ENCODE data around the gene RBP3. TPM values are rescaled to one million over a fixed set of nuclear protein-coding genes. Genes with fewer than 3 reads are reported as not detected.

RBP3 gene
- total and polyA plus RNA-seq, 12 donors, result 0.11 TPM; not detected in 11

DNA sequence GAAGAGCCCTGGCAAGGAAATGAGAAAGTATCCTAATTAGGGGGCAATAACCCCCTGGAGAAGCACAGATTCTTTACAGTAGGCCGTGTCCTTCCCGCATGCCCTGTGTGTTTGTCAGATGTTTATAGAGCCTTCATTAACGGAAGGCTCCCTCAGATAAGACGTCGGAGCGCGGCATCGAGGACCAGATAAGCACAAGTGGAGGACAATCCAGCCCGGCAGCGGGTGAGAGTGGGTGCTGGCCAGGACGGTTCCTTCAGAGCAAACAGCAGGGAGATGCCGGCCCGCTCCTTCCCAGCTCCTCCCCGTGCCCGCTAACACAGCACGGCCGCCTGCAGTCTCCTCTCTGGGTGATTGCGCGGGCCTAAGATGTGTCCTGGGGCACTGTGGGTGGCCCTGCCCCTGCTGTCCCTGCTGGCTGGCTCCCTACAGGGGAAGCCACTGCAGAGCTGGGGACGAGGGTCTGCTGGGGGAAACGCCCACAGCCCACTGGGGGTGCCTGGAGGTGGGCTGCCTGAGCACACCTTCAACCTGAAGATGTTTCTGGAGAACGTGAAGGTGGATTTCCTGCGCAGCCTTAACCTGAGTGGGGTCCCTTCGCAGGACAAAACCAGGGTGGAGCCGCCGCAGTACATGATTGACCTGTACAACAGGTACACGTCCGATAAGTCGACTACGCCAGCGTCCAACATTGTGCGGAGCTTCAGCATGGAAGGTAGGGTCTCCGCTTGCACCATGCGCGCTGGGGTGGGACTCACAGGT lies 25.7 kb upstream of the RBP3 start, which contains the start of gene GDF2:
GDF2 (plus strand) TSS at position 155 of the 762 bp plus-strand sequence; CDS start at position 370, 215 bp downstream.
- Histone ChIP-seq H3K4me1 (replicated peaks in 1 of 2) (peaks cover 0 to 14% of the 10 kb centered on the region in 2 donors), H3K27me3 (no peaks in the 10 kb centered on the region), H3K9me3 (replicated peaks in 1 of 3) (no peaks in the 10 kb centered on the region), H3K36me3 (replicated peaks in 1 of 2) (no peaks in the 10 kb centered on the region), H3K4me3 (no peak within 1 kb of the TSS), H3K27ac (no peak within 1 kb of the TSS)
- no peak for TF ChIP-seq POLR2A (IDR thresholded peaks at IDR 0.05)
- TF ChIP-seq, protein P1, sequence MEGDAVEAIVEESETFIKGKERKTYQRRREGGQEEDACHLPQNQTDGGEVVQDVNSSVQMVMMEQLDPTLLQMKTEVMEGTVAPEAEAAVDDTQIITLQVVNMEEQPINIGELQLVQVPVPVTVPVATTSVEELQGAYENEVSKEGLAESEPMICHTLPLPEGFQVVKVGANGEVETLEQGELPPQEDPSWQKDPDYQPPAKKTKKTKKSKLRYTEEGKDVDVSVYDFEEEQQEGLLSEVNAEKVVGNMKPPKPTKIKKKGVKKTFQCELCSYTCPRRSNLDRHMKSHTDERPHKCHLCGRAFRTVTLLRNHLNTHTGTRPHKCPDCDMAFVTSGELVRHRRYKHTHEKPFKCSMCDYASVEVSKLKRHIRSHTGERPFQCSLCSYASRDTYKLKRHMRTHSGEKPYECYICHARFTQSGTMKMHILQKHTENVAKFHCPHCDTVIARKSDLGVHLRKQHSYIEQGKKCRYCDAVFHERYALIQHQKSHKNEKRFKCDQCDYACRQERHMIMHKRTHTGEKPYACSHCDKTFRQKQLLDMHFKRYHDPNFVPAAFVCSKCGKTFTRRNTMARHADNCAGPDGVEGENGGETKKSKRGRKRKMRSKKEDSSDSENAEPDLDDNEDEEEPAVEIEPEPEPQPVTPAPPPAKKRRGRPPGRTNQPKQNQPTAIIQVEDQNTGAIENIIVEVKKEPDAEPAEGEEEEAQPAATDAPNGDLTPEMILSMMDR (IDR thresholded peaks at IDR 0.05), result no peak
- WGBS, 4 donors, result 88 to 92% (median 90%) methylated on average over 16 to 35 of the region's 35 CpGs
- intact Hi-C loops (cut with DNase I), result no loop called here
- no peak for DNase-seq

DNA sequence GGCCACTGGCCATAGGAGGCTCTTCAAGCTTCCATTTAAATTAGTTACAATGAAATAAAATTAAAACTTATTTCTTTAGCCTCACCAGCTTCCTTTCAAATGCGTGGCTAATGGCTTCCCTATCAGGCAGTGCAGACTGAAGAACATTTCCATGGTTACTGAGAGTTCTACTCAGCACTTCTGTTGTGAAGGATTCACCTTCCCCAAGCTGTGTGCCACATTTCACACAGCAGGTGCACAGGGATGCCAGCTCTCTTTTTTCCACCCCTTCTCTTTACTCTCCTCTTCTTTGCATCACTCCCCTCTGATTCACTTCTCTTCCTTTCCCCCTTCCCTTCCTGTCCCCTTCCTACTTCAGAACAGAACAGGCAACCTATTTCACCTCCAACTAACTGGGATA lies 25.1 kb upstream of the RBP3 start:
- Histone ChIP-seq H3K36me3 (replicated peaks in 1 of 2) (no peaks in the 10 kb centered on the region), H3K27me3 (no peaks in the 10 kb centered on the region), H3K4me1 (replicated peaks in 1 of 2) (peaks cover 0 to 14% of the 10 kb centered on the region in 2 donors), H3K9me3 (replicated peaks in 1 of 3) (no peaks in the 10 kb centered on the region), H3K27ac (no peak overlapping the region), H3K4me3 (no peak overlapping the region)
- intact Hi-C loops (cut with DNase I), result no loop called here
- DNase-seq, result no peak
- 60 to 88% (median 69%) methylated on average over 1 of the region's 1 CpG for WGBS, 4 donors
- no peak for TF ChIP-seq POLR2A (IDR thresholded peaks at IDR 0.05)
- TF ChIP-seq, protein P1 (IDR thresholded peaks at IDR 0.05), result no peak

- H3K27ac ChIP-seq, result no peak overlapping the region
- TF ChIP-seq POLR2A (IDR thresholded peaks at IDR 0.05), result no peak
- TF ChIP-seq, protein P1 (IDR thresholded peaks at IDR 0.05), result no peak
- no peak for DNase-seq
- 33 to 47% (median 43%) methylated on average over 4 to 5 of the region's 5 CpGs for WGBS, 4 donors
- H3K27me3 ChIP-seq, result no peaks in the 10 kb centered on the region
- peaks cover 0 to 14% of the 10 kb centered on the region in 2 donors for H3K4me1 ChIP-seq (replicated peaks in 1 of 2)
- no peaks in the 10 kb centered on the region for H3K36me3 ChIP-seq (replicated peaks in 1 of 2)
- H3K4me3 ChIP-seq, result no peak overlapping the region
- intact Hi-C loops (cut with DNase I), result no loop called here
- no peaks in the 10 kb centered on the region for H3K9me3 ChIP-seq (replicated peaks in 1 of 3)
Measured at GRCh38 chr10:47323636-47324296, 24.4 kb upstream of the RBP3 start.

All from adrenal gland (tissue), 12 donors.